OCI-LY7 (cell line): Measurements from ENCODE around the gene BRD2. TPM values are rescaled to one million over a fixed set of nuclear protein-coding genes. Genes with fewer than 3 reads are reported as not detected.

ENCODE experiments used
- BruUV-seq: library from RNA; stranded (reverse); fragments of 400-500 nt; replicated peaks from 2 replicates; lab custom pipeline; 2021; lab: Mats Ljungman, UMichigan
- CTCF ChIA-PET: fragments of 300-600 bp; sonication (Branson Sonifier 250); formaldehyde crosslinking; loops from one replicate; lab custom pipeline; 2022; ENCODE audit warnings: antibody characterized with exemption; ENCODE audit not compliant: unreplicated experiment; lab: Charles Lee
- POLR2A ChIA-PET: fragments of 300-600 bp; sonication (Branson Sonifier 250); formaldehyde crosslinking; loops from one replicate; lab custom pipeline; 2022; ENCODE audit warnings: antibody characterized with exemption; lab: Charles Lee
- DNase-seq: peaks from one replicate; pipeline ENCODE4 v3.0.0-alpha.2; 2015; ENCODE audit warnings: low spot score
- H2AFZ ChIP-seq: fragments of 200-600 bp; sonication (generic), shearing (Covaris generic); 2 replicates; pipeline ENCODE4 v1.6.1; 2014; ENCODE audit warnings: mild to moderate bottlenecking, antibody characterized with exemption, low read length, moderate library complexity
- H3K27ac ChIP-seq: fragments of 200-600 bp; sonication (generic); 2 replicates; pipeline ENCODE4 v1.5.1; 2014; ENCODE audit warnings: mixed run types, low read depth, mild to moderate bottlenecking, moderate library complexity, low read length, inconsistent platforms; ENCODE audit not compliant: poor library complexity, severe bottlenecking
- H3K36me3 ChIP-seq: fragments of 200-600 bp; sonication (generic); 2 replicates; pipeline ENCODE4 v1.6.1; 2014; ENCODE audit warnings: mild to moderate bottlenecking, antibody characterized with exemption, low read length, moderate library complexity, mixed read lengths; ENCODE audit not compliant: insufficient read depth
- H3K4me1 ChIP-seq: fragments of 200-600 bp; sonication (generic); 2 replicates; pipeline ENCODE4 v1.5.1; 2014; ENCODE audit warnings: mild to moderate bottlenecking, low read length; ENCODE audit not compliant: insufficient read depth, poor library complexity, severe bottlenecking
- H3K4me2 ChIP-seq: fragments of 200-600 bp; sonication (generic); 2 replicates; pipeline ENCODE4 v1.6.1; 2014; ENCODE audit warnings: mild to moderate bottlenecking, low read length
- H3K4me3 ChIP-seq: fragments of 200-600 bp; sonication (generic); 2 replicates; pipeline ENCODE4 v1.5.1; 2014; ENCODE audit warnings: mild to moderate bottlenecking, low read depth, low read length; ENCODE audit not compliant: poor library complexity, severe bottlenecking
- H3K79me2 ChIP-seq: fragments of 200-600 bp; sonication (generic); 2 replicates; pipeline ENCODE4 v1.6.1; 2016; ENCODE audit warnings: low read depth, mild to moderate bottlenecking, low read length, moderate library complexity, mixed read lengths; ENCODE audit not compliant: insufficient read depth
- H3K9me2 ChIP-seq: fragments of 200-600 bp; sonication (generic); 2 replicates; pipeline ENCODE4 v1.6.1; 2016; ENCODE audit warnings: mild to moderate bottlenecking, low read length, mixed read lengths; ENCODE audit not compliant: insufficient read depth
- H3K9me3 ChIP-seq: fragments of 200-600 bp; sonication (generic); 2 replicates; pipeline ENCODE4 v1.6.1; 2014; ENCODE audit warnings: mild to moderate bottlenecking, mixed run types, low read length, mixed read lengths
- H4K20me1 ChIP-seq: fragments of 200-600 bp; sonication (generic); 2 replicates; pipeline ENCODE4 v1.6.1; 2014; ENCODE audit warnings: mild to moderate bottlenecking, antibody characterized with exemption, low read length, moderate library complexity, mixed read lengths; ENCODE audit not compliant: insufficient read depth
- EZH2phosphoT487 ChIP-seq: fragments of 200-600 bp; sonication (generic); IDR thresholded peaks from 2 replicates; pipeline ENCODE4 v1.6.1; 2018; ENCODE audit warnings: low read depth, borderline replicate concordance, mild to moderate bottlenecking, mixed run types, antibody characterized with exemption, low read length, moderate library complexity, mixed read lengths
- intact Hi-C: fragments of 100-400 bp; cut with micrococcal nuclease; formaldehyde crosslinking; loops from one replicate; pipeline ENCODE4 v1.10.0; 2022; ENCODE audit not compliant: unreplicated experiment
- total RNA-seq, 2 experiments: library from RNA; depleted of rRNA in 1 of 2; stranded (reverse); fragments of >200 nt in 1 of 2; shearing (Covaris generic) in 1 of 2; gene quantifications; 2 replicates each; pipeline ENCODE4 v1.2.3, GENCODE V29; 2014 to 2022
- TF ChIP-seq, protein P1 (sequence below): fragments of 200-600 bp; sonication (generic); conservative IDR thresholded peaks from 2 replicates; pipeline ENCODE4 v1.5.1; 2014; ENCODE audit warnings: mild to moderate bottlenecking, antibody characterized with exemption, low read length, moderate library complexity, mixed read lengths

BRD2 gene
- total RNA-seq, 2 experiments from 2014 or later: 236 to 326 TPM

DNA sequence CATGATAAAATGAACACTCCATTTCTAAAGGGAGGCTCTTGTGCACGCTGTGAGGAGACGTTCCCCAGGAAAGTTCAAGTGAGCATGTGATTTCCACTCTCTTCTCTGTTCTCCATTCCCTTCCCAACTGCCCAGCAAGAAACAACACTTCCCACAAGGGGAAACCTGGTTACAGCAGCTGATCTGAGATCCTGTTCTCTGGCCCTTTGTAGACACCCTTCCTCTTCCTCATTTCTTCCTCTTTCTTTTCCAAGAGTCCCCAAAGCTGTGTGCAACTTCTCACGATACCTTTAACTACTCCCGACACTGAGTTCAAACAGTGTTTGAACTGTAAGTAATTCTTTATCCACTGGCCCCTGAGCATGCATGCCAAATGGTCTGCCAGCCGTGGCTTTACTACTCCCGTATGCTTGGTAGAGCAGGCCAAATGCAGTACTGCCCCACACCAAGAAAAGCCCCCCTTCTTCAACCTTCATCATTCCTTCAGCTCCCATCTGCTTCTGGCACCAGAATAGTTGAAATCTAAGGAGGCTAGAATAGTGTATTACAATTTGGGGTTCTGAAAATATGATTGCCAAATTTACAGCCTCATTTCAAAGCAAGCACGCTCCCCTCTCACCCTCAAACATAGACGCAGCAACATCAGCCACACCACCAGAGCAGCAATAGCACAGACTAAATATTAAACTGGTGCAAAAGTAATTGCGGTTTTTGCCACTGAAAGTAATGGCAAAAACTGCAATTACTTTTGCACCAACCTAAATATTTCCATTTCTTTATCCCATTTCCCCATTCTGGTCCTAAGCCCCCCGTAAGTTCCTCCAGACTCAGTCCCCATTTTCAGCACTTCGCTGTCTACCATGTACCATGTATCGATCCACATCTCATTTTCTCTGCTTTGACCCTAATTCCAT, 31.9 kb upstream of the BRD2 start:
- CTCF ChIA-PET: no interaction called here
- Histone ChIP-seq H3K4me1 (peaks cover 48% of the 10 kb centered on the region), H3K27ac (no peak overlapping the region), H3K79me2 (peaks cover 39% of the 10 kb centered on the region), H3K4me3 (no peak overlapping the region), H3K9me3 (no peaks in the 10 kb centered on the region), H3K36me3 (peaks cover 57% of the 10 kb centered on the region), H4K20me1 (no peaks in the 10 kb centered on the region), H2AFZ (no peak overlapping the region), H3K9me2 (no peaks in the 10 kb centered on the region), H3K4me2 (no peak overlapping the region)
- no peak for DNase-seq
- no TSS peak for BruUV-seq
- intact Hi-C loops: no loop called here
- no peak for TF ChIP-seq EZH2phosphoT487
- TF ChIP-seq, protein P1, sequence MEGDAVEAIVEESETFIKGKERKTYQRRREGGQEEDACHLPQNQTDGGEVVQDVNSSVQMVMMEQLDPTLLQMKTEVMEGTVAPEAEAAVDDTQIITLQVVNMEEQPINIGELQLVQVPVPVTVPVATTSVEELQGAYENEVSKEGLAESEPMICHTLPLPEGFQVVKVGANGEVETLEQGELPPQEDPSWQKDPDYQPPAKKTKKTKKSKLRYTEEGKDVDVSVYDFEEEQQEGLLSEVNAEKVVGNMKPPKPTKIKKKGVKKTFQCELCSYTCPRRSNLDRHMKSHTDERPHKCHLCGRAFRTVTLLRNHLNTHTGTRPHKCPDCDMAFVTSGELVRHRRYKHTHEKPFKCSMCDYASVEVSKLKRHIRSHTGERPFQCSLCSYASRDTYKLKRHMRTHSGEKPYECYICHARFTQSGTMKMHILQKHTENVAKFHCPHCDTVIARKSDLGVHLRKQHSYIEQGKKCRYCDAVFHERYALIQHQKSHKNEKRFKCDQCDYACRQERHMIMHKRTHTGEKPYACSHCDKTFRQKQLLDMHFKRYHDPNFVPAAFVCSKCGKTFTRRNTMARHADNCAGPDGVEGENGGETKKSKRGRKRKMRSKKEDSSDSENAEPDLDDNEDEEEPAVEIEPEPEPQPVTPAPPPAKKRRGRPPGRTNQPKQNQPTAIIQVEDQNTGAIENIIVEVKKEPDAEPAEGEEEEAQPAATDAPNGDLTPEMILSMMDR: no peak
- POLR2A ChIA-PET: interaction anchor here (1.6 kb wide), 1 partner anchor 35 kb away, joined by 7 read pairs; no protein-coding TSS in a partner anchor

DNA sequence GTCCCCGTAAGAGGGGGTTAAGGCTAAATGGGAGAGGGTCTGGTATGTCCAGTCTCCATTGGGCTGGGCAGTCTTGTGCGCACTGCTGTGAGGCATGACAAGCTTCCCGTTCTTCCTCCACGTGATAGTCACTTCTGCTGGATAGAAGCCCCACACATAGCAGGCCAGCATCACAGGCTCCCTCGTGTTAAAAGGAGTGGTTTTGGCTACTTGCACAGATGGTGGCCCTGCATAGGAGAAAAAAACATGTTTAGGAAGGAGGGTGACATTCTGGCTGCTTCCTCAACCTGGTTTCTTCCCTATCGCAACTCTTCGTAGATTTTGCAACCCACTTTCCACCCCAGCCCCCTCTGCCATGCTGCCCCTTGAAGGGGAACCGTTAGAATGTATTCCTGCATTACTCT, 31.2 kb upstream of the BRD2 start:
- Histone ChIP-seq H3K79me2 (peaks cover 41% of the 10 kb centered on the region), H3K4me1 (peaks cover 56% of the 10 kb centered on the region), H3K9me2 (no peaks in the 10 kb centered on the region), H3K36me3 (peaks cover 57% of the 10 kb centered on the region), H3K9me3 (no peaks in the 10 kb centered on the region), H3K27ac (no peak overlapping the region), H3K4me3 (no peak overlapping the region), H2AFZ (no peak overlapping the region), H4K20me1 (no peaks in the 10 kb centered on the region), H3K4me2 (no peak overlapping the region)
- ChIA-PET CTCF (interaction anchor here (1.7 kb wide), 1 partner anchor 47 kb away, joined by 4 read pairs; no protein-coding TSS in a partner anchor), POLR2A (interaction anchor here (0.7 to 1.0 kb wide), 2 partner anchors 16 to 666 kb away, joined by 3 to 4 read pairs; no protein-coding TSS in a partner anchor)
- BruUV-seq: no TSS peak
- DNase-seq: no peak
- intact Hi-C loops: no loop called here
- no peak for TF ChIP-seq EZH2phosphoT487
- TF ChIP-seq, protein P1: no peak
